Measurements from ENCODE around the gene MIS18BP1. TPM values are rescaled to one million over a fixed set of nuclear protein-coding genes. Genes with fewer than 3 reads are reported as not detected.

Gene MIS18BP1
- total RNA-seq, 1 experiment from 2014 or later = 32.8 TPM

DNA sequence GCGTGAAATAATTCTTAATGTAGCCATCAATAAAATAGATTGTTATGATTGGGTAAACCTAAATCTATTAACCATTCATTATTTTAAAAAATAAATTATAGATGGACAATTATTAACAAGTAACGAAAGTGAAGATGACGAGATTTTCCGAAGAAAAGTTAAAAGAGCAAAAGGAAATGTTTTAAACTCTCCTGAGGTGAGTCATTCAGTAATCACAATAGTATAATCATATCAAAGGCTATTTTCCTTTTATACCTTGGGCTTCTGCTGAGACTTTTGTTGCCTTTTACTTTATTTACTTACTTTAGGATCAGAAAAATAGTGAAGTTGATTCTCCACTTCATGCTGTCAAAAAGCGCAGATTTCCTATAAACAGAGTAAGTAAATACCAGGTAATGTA is 71.7 kb downstream of the MIS18BP1 start:
- DNase-seq (ENCODE audit: low spot score) = no peak
- in situ Hi-C loops (cut with HindIII; ENCODE audit: low sequenced_read_pairs) = no loop called here

GRCh38 chr14:45177076-45177475 is 75.9 kb downstream of the MIS18BP1 start:
- in situ Hi-C loops (cut with HindIII; ENCODE audit: low sequenced_read_pairs) = no loop called here
- DNase-seq (ENCODE audit: low spot score) = no peak

DNA sequence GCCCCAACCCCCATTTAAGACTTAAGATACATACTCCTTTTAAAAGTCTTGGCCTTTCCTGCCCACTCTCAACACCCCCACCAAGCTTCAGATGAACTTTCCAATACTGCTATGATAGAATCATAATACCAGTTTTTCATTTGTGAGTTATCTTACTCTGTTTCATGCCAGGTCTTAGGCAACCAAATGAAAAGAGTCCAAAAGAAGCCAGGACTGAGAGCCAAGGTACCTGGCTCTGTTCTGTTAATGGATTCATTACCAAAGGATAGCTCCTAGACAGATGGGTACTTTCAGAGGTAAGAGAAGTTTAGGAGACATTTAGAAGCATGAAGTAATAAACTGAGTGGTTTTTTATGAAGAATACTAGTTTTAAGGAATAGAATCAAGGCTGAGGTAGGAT is 83.1 kb downstream of the MIS18BP1 start:
- in situ Hi-C loops (cut with HindIII; ENCODE audit: low sequenced_read_pairs) = no loop called here
- DNase-seq (ENCODE audit: low spot score) = no peak

GRCh38 chr14:45156067-45156466 is 96.9 kb downstream of the MIS18BP1 start:
- in situ Hi-C loops (cut with HindIII; ENCODE audit: low sequenced_read_pairs) = no loop called here
- DNase-seq (ENCODE audit: low spot score) = no peak

Other genes with a start within 250 kb of the MIS18BP1 start
- gene PRPF39, start 169.1 kb downstream of the MIS18BP1 start, total RNA-seq (2014; rRNA removed; shearing (Covaris generic)) = 27.1 and 28.3 TPM in 2 replicates
- 39.7 and 77.7 TPM in 2 replicates for gene FKBP3, start 118.7 kb downstream of the MIS18BP1 start, total RNA-seq (2014; rRNA removed; shearing (Covaris generic))
- 4.4 and 4.7 TPM in 2 replicates for gene FANCM, start 117.3 kb downstream of the MIS18BP1 start, total RNA-seq (2014; rRNA removed; shearing (Covaris generic))

Data from G401 (cell line).